ENCODE results near the gene MACROH2A2.
A peak's percentile ranks its signal among the peaks of the same experiment; 100 is the strongest.
"Not testable (repeated sequence)": the region's sequence is repeated elsewhere in the genome, so short reads cannot be mapped to it uniquely, and the experiment has no call there.

Gene MACROH2A2

DNA sequence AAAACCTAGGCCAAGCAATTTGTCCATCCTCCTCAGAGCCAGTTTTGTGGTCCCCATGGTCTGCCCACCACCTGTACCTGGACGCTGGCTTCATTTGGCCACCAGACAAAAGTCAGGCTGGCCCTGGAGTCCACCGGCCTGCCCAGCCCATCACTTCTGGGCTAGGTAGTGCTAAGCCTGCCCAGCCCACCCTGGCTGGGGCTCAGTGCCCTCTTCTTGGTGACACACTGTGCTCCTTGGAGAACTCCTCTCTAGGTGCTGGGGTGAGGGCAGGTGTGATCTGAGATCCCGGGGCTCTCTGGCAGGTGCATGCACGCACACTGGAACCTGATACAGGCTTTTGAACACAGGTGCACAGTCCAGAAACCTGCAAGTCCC lies 78.9 kb downstream of the MACROH2A2 start:
- ATAC-seq = no peak
- DNase-seq = no peak

DNA sequence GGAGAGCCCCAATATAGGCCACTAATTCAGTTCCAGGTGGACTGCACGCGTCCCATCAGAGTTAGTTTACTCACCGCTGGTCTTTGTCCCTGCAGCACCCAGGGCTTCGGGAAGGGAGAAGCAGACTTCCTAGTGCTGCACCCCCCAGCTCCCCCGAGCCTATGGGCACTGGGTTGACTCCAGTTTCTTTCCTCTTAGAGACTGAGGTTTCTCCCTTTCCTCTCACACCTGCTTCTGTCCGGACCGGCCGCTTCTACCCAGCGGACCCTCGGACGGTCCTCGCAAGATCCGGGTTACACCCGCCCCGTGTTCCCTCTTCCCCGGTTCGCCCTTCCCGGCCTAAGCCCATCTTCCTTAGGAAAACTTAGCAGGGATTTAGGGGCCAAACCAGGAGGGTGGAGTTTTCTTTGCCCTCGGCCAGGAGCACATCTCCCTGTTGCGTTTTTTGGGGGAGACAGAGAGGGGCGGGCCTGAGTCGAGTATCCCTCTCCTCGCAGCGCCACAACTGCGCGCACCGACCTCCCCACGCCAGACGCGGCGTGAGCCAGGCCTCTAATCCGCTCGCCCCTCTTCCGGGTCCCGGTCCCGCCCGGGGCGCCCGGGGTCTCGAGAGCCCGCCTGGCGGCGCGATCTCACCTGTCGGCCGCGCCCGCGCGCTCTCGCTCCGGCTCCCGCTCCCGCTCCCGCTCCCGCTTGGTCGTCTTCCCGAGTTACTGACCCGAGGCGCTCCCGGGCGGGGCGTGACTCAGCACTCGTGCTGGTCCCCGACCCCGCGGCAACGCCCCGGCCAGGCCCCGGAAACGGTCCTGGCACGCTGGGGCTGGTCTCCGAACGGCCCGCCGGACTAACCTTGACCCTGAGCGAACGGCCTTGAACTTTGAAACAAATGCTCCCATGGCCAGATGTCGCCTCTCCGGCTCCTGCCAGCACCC lies 79.7 kb downstream of the MACROH2A2 start, which contains the start of gene AIFM2:
TSS of gene AIFM2 (minus strand) at position 728 of the 932 bp plus-strand sequence. CDS start 8,741 bp downstream, outside the sequence.
- peak; percentile 60 for DNase-seq
- ATAC-seq = peak; percentile 73

GRCh38 chr10:70135046-70135445 lies 82.4 kb downstream of the MACROH2A2 start:
- ATAC-seq = no peak
- no peak for DNase-seq

DNA sequence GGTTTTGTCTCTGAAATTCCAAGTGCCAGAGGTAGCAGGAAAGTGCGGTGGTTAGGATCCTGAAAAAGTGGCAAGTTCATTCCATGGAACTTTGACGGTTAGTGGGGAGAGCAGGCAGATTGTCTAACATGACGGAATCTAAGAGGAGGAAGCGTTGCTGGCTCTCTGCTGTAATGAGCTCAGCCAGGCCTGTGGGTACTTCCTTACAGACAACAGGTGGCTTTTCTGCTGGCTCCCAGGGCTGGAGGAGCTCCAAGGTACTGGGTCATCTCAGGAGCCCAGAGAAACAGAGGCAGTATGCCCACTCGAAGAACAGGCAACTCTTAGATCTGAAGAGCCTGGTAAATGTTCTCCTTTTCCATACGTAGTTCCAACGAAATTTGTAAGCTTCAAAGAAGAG lies 83.0 kb downstream of the MACROH2A2 start:
- DNase-seq (no peak), ATAC-seq (no peak)

- ATAC-seq (no peak), DNase-seq (no peak)
Measured at GRCh38 chr10:70137135-70137534, 84.5 kb downstream of the MACROH2A2 start.

GRCh38 chr10:70137927-70138883 lies 85.6 kb downstream of the MACROH2A2 start:
- DNase-seq = no peak
- no peak for ATAC-seq

DNA sequence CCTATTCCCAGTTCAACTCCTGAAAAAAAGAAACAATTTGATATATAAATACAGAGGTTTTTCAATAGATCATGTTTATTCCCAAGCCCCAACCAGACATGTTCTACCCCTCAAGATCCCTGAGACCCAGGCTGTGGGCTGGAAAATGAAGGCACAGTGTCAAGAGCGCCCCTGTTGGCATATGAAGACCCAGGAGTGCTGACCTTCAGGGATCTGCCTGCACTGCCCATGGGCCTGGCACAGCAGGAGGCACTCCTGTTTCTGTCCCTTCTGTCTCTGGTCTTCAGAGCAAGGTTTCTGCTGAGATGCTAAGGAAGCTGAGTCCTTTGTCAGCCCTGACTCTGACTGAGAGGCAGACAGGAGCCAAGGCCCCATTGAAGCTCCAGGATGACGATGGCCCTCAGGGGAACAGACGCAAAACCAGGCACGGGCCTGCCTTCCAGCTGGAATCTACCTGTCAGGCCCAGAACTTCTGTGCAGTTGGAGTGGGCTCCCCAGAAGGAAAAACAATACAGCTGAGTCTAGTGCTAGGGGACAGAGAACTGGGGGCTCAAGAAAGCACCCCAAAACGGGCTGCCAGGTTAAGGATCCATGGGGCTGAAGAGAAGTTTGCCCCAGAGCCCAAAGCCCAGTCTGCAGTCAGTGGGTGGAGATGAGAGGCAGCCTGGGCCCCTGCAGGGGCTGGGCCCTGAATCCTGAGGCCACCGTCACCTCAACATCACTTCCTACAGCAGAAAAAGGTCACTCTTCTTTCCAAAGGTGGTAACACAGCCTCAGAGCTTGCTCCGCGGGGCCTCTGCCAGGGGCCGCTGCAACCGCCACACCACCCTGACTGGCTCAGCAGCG lies 86.7 kb downstream of the MACROH2A2 start:
- DNase-seq = no peak
- ATAC-seq = no peak

- ATAC-seq = no peak
Measured at GRCh38 chr10:70139997-70140250, 87.3 kb downstream of the MACROH2A2 start.

DNA sequence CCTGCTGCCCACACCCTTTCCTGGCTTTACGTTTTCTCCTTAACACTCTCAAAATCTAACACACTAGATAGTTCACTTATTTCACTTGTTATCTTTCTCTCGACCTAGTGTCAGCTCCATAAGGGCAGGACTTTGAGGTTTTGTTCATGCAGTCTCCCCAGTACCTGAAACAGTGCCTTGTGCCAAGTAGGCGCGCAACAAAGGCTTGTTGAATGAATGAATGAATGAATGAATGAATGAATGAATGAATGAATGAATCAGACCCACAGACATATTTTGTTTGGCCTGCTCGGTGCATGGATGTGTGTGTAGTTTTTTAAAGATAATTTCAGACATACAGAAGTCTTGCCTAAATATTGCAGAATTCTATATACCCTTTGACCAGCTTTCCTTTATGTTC lies 87.7 kb downstream of the MACROH2A2 start:
- ATAC-seq (no peak), DNase-seq (no peak)

More at GRCh38 chr10:70139997-70140250, 87.3 kb downstream of the MACROH2A2 start:
- DNase-seq = no peak

DNA sequence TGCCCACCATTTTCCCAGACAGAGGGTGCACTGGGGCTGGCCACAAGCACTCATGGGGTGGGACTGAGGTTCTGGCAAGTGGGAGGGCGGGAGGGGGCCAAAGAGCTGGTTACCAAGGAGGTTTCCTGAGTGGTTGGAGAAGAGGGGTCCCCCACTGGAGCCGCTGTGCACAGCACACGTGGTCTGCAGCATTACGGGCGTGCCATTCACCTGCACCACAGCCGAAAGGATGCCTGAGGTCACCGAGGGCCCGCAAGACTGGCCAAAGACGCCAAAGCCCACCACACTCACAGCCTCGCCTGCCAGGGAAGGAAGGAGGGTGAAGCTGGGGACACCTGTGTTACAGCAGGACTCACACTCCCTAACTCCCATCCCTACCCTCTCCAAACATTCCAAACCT lies 89.9 kb downstream of the MACROH2A2 start:
- DNase-seq (no peak), ATAC-seq (no peak)

DNA sequence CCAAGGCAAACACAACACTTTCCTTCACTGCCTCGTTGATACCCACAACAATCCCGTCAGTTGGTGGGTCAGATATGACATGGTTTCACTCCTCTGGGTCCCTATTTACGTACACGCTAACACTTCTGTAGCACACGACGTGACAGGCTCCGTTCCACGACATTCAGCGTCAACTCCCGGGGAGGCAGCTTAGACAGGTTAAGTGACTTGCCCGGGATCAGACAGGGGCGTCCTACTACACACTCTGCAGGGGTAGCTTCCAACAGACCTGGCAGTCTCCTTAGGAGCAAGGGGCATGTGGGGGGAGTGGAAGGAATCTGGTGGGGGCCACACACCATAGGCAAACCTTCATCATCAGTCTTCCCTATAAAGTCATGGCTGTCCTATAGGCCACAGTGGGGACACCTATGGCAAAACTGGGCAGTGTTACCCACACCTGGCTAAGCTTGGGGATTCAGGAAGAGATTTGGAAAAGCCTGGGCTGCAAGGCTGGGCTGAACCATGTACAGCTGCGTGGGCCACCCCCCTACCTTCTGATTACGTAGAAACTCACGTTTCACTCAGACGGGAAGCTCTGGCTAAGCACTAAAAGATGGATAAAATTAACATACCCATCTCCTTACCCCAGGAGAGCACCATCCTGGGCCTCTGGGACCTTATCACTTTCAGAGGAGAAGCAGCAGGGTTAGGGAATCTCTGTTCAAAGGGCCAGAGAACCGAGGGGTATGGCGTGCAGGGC lies 91.9 kb downstream of the MACROH2A2 start:
- DNase-seq = no peak
- no peak for ATAC-seq

GRCh38 chr10:70145166-70145665 lies 92.6 kb downstream of the MACROH2A2 start:
- ATAC-seq (peak; percentile 3), DNase-seq (no peak)

DNA sequence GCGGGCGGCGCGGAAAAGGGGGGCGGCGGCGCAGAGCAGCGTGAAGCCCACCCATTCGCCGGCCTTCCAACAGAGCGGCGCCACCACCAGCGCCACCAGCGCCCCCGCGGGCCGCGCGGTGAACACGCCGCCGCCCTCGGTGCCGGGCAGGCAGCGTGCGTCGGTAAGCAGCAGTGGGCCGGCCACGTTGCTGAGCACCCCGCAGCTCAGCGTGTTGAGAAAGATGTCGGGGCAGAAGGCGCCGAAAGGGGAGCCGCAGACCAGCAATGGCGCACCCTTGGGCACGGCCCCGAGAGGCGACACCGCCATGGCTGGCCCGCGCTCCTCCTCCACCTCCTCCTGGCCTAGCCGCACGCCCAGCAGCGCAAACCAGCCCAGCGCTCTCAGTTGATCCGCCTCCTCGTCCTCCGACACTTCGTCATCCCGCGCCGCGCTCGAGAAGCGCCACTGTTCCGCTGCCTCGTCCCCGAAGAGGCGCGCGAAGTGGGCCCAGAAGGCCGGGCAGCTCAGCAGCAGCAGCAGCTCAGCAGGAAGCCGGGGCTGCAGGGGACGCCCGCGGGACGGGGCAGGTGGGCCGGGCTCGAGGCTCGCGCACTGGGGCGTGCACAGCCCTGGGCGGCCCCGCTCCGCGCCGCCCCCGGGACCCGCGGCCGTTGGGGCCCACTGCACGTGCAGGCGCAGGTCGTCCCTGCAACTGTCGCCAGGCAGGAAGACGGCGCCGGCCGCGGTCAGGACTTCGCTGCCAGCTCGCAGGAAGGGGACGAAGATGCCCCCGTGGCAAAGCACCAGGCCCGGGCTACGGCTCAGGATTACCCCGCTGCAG lies 93.2 kb downstream of the MACROH2A2 start:
- DNase-seq = peak; percentile 73
- peak; percentile 63 for ATAC-seq

DNA sequence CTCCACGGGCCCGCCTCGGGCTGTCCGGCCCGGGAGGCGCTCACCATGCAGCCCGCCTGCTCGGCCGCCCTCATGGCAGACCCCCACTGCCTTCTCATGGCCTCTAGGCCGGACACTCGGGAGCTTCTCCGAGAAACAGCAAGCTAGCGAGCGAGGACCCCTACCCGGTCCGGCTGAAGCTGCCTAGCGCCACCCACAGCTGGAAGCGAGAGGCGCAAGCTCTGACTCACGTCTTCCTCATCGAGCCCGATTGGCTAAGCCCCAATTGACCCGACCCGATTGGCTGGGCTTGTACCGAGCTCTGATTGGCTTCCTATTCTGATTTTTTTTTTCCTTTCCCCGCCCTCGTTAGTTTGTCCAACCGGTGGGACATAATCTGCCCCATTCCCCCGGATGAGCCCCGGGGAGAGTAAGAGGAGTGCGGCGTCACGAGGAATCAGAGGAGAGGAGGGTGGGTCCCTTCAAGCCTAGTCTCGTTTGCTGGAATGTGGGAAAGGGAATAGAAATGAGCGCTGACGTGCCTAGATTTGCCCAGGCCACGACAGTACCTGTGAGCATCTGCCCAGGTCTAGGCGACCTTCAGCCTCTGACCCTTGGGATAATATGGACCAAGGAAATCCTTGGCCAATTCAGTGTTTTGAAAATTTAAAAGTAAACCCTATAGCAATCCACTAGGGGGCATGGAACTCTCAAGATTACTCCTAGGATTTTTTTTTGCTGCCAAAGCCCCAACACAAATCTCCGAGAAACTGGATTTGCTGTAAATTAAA lies 94.0 kb downstream of the MACROH2A2 start, which contains the start of gene TYSND1:
TSS of gene TYSND1 (minus strand) at position 212 of the 770 bp plus-strand sequence. CDS start at position 98, 114 bp downstream.
- DNase-seq (peak; percentile 93), ATAC-seq (peak; percentile 91)

- DNase-seq (no peak), ATAC-seq (no peak)
Measured at GRCh38 chr10:70147259-70147625, 94.6 kb downstream of the MACROH2A2 start.

DNA sequence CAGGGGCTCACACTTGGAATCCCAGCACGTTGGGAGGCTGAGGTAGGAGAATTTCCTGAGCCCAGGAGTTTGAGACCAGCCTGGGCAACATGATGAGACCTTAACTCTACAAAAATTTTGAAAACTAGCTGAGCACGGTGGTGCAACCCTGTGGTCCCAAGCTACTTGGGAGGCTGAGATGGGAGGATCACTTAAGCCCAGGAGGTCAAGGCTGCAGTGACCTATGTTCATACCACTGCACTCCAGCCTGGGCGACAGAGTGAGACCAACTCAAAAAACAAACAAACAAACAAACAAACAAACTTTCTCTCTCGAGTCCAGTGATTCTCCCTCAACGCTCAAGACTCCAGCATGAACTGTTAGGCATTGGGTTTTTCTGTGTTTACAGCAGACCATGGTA lies 95.9 kb downstream of the MACROH2A2 start:
- ATAC-seq (no peak), DNase-seq (no peak)

GRCh38 chr10:70155255-70155838 lies 102.7 kb downstream of the MACROH2A2 start:
- DNase-seq (no peak), ATAC-seq (no peak)

GRCh38 chr10:70158113-70158512 lies 105.5 kb downstream of the MACROH2A2 start:
- no peak for ATAC-seq
- no peak for DNase-seq

DNA sequence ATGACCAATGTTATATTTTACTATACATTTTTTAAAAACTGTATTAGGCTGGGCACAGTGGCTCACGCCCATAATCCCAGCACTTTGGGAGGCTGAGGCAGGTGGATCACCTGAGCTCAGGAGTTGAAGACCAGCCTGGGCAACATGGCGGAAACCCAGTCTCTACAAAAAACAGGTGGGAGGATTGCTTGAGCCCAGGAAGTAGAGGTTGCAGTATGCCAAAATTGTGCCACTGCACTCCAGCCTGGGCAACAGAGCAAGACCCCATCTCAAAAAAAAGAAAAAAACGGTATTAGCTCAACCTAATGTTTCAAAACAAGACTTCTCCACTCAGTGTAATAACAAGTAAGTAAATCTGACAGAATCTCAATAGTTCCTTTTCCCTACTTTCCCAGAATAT lies 106.7 kb downstream of the MACROH2A2 start:
- ATAC-seq = not testable (repeated sequence)

More for the DNA sequence above, 106.7 kb downstream of the MACROH2A2 start:
- not testable (repeated sequence) for DNase-seq

Measured in stimulated activated naive CD8-positive, alpha-beta T cell treated with anti-CD3 and anti-CD28 coated beads, Interleukin-15, Interleukin-2, amounts not matched to agents 100 U/mL and 50 U/mL, for 24 hours (primary cell).